IMR-90 (cell line): ENCODE measurements around the gene CIITA. TPM values are rescaled to one million over a fixed set of nuclear protein-coding genes. Genes with fewer than 3 reads are reported as not detected.

Experiments
- ATAC-seq: fragments of 200-7000 bp; cut with Tn5 transposase; 2 replicates; pipeline ENCODE4 v1.9.1; 2020; ENCODE audit warnings: low read depth, mild to moderate bottlenecking, moderate library complexity
- Bru-seq: library from RNA; stranded (reverse); fragments of 400-500 nt; gene quantifications from one replicate; lab custom pipeline; 2021; lab: Mats Ljungman, UMichigan
- BruChase-seq, 2 experiments: library from RNA; stranded (reverse); fragments of 400-500 nt; gene quantifications; one replicate each; lab custom pipeline; 2021; lab: Mats Ljungman, UMichigan
- BruUV-seq: library from RNA; stranded (reverse); fragments of 400-500 nt; replicated peaks from 2 replicates; lab custom pipeline; 2021; lab: Mats Ljungman, UMichigan
- CTCF ChIA-PET: fragments of 300-600 bp; formaldehyde crosslinking; extraction: SDS; loops from one replicate; lab custom pipeline; 2021; ENCODE audit warnings: antibody characterized with exemption; lab: Yijun Ruan, JAX
- POLR2A ChIA-PET: fragments of 300-600 bp; sonication (Branson Sonifier 250); formaldehyde crosslinking; loops from one replicate; lab custom pipeline; 2022; ENCODE audit warnings: antibody characterized with exemption; ENCODE audit not compliant: unreplicated experiment; lab: Charles Lee
- DNase-seq: peaks from one replicate; pipeline ENCODE4 v3.0.0; 2013
- H2AFZ ChIP-seq: replicated peaks from 2 replicates; pipeline ENCODE3; 2013; ENCODE audit warnings: low read length, mild to moderate bottlenecking; ENCODE audit not compliant: poor library complexity
- H2AK5ac ChIP-seq: 2 replicates; pipeline ENCODE4 v1.6.1; 2013; ENCODE audit warnings: low read depth, low read length, inconsistent platforms
- H2AK9ac ChIP-seq: replicated peaks from 2 replicates; pipeline ENCODE3; 2013; ENCODE audit warnings: mild to moderate bottlenecking, low read depth, low read length, moderate library complexity; ENCODE audit not compliant: poor library complexity
- H2BK120ac ChIP-seq: 2 replicates; pipeline ENCODE4 v1.6.1; 2013; ENCODE audit warnings: low read depth, low read length, inconsistent platforms
- H2BK15ac ChIP-seq: 3 replicates; pipeline ENCODE4 v1.6.1; 2013; ENCODE audit warnings: low read depth, low read length, inconsistent platforms
- H2BK20ac ChIP-seq: 2 replicates; pipeline ENCODE4 v1.6.1; 2013; ENCODE audit warnings: low read depth, mild to moderate bottlenecking, inconsistent platforms, low read length, moderate library complexity
- H2BK5ac ChIP-seq: 2 replicates; pipeline ENCODE4 v1.6.1; 2013; ENCODE audit warnings: mild to moderate bottlenecking, low read depth, low read length, inconsistent platforms; ENCODE audit not compliant: poor library complexity, severe bottlenecking
- H3K14ac ChIP-seq: replicated peaks from 2 replicates; pipeline ENCODE4 v1.6.1; 2013; ENCODE audit warnings: low read depth, low read length, inconsistent platforms
- H3K18ac ChIP-seq: 2 replicates; pipeline ENCODE4 v1.6.1; 2013; ENCODE audit warnings: low read depth, low read length, control low read depth
- H3K23ac ChIP-seq: 2 replicates; pipeline ENCODE4 v1.6.1; 2013; ENCODE audit warnings: low read depth, low read length, inconsistent platforms
- H3K27ac ChIP-seq: 2 replicates; pipeline ENCODE4 v1.5.1; 2013; ENCODE audit warnings: mild to moderate bottlenecking, control low read depth, low read length; ENCODE audit not compliant: insufficient read depth
- H3K27me3 ChIP-seq: 2 replicates; pipeline ENCODE4 v1.6.1; 2013; ENCODE audit warnings: low read length; ENCODE audit not compliant: control insufficient read depth, insufficient read depth
- H3K36me3 ChIP-seq: 2 replicates; pipeline ENCODE4 v1.6.1; 2013; ENCODE audit warnings: low read length, mixed read lengths; ENCODE audit not compliant: control insufficient read depth, insufficient read depth
- H3K4ac ChIP-seq: 2 replicates; pipeline ENCODE4 v1.6.1; 2013; ENCODE audit warnings: low read depth, low read length, inconsistent platforms
- H3K4me1 ChIP-seq: 2 replicates; pipeline ENCODE4 v1.6.1; 2013; ENCODE audit warnings: low read length, mixed read lengths; ENCODE audit not compliant: control insufficient read depth, insufficient read depth
- H3K4me2 ChIP-seq: 2 replicates; pipeline ENCODE4 v1.6.1; 2013; ENCODE audit warnings: low read depth, mild to moderate bottlenecking, control low read depth, low read length, moderate library complexity
- H3K4me3 ChIP-seq: 2 replicates; pipeline ENCODE4 v1.5.1; 2013; ENCODE audit warnings: low read depth, mild to moderate bottlenecking, control low read depth, low read length, moderate library complexity; ENCODE audit not compliant: insufficient read depth
- H3K56ac ChIP-seq: 2 replicates; pipeline ENCODE4 v1.6.1; 2013; ENCODE audit warnings: low read length, inconsistent platforms; ENCODE audit not compliant: insufficient read depth; ENCODE audit errors: extremely low read depth
- H3K79me1 ChIP-seq, 2 experiments: 2 replicates each; pipeline ENCODE4 v1.6.1; 2013; ENCODE audit warnings: low read length in 2 of 2, inconsistent platforms in 1 of 2, low read depth in 1 of 2
- H3K9ac ChIP-seq: 2 replicates; pipeline ENCODE4 v1.6.1; 2013; ENCODE audit warnings: low read depth, low read length, control low read depth
- H3K9me1 ChIP-seq: 2 replicates; pipeline ENCODE4 v1.6.1; 2013; ENCODE audit warnings: low read length, inconsistent platforms; ENCODE audit not compliant: insufficient read depth
- H3K9me3 ChIP-seq: 2 replicates; pipeline ENCODE4 v1.6.1; 2013; ENCODE audit warnings: low read length; ENCODE audit not compliant: control insufficient read depth, insufficient read depth
- H4K20me1 ChIP-seq: 2 replicates; pipeline ENCODE4 v1.6.1; 2013; ENCODE audit warnings: low read length, inconsistent platforms; ENCODE audit not compliant: insufficient read depth
- H4K5ac ChIP-seq: 2 replicates; pipeline ENCODE4 v1.6.1; 2013; ENCODE audit warnings: mild to moderate bottlenecking, low read depth, low read length, control low read depth
- H4K8ac ChIP-seq, 2 experiments: 2 replicates each; pipeline ENCODE4 v1.6.1; 2013; ENCODE audit warnings: low read depth in 2 of 2, low read length in 2 of 2, control low read depth in 1 of 2, inconsistent platforms in 1 of 2
- H4K91ac ChIP-seq: 2 replicates; pipeline ENCODE4 v1.6.1; 2013; ENCODE audit warnings: low read depth, low read length, inconsistent platforms; ENCODE audit not compliant: insufficient read depth
- BHLHE40 ChIP-seq: fragments of 150-350 bp; IDR thresholded peaks from 2 replicates; pipeline ENCODE4 v1.6.1; 2016; ENCODE audit warnings: mild to moderate bottlenecking, low read depth, low read length
- whole genome bisulfite sequencing, 2 experiments: methylation state at CpG; one replicate each; pipeline versions ENCODE4 v1.1.5 to v1.1.7; 2013; ENCODE audit warnings: missing lambda C conversion rate in 2 of 2; ENCODE audit not compliant: insufficient read length in 1 of 2; ENCODE audit errors: extremely low coverage in 2 of 2; 5-methylcytosine and 5-hydroxymethylcytosine counted together
- dilution Hi-C: fragments of 300-500 bp; cut with HindIII; formaldehyde crosslinking; loops from one replicate; pipeline ENCODE4 v1.14.3; 2018; ENCODE audit warnings: low sequenced_read_pairs; ENCODE audit not compliant: unreplicated experiment
- in situ Hi-C: fragments of 300-500 bp; cut with MboI; formaldehyde crosslinking; loops from 3 replicates; pipeline ENCODE4 v1.14.3; 2019; ENCODE audit warnings: low sequenced_read_pairs, inconsistent platforms, mixed read lengths
- intact Hi-C: fragments of 100-400 bp; cut with micrococcal nuclease; formaldehyde crosslinking; loops from 2 replicates; pipeline ENCODE4 v1.10.0; 2022
- long read RNA-seq: library from polyadenylated mRNA; unstranded; transcript quantifications from one replicate; pipeline ENCODE4 v2.0.0, GENCODE V29; 2021; ENCODE audit not compliant: unreplicated experiment
- polyA plus RNA-seq, 3 experiments: library from polyadenylated mRNA; depleted of rRNA; stranded (reverse); fragments of >200 nt; gene quantifications; 2 replicates each; pipeline ENCODE4 v1.2.3, GENCODE V29; 2012; ENCODE audit warnings: low replicate concordance in 1 of 3
- total RNA-seq: library from RNA; depleted of rRNA; stranded (reverse); fragments of >200 nt; gene quantifications from 2 replicates; pipeline ENCODE4 v1.2.3, GENCODE V29; 2012; rRNA removed

Gene CIITA
- total RNA-seq (not detected in 2 replicates), polyA plus RNA-seq (2012; rRNA removed) (0.04 and 0.10 TPM in 2 replicates), Bru-seq, nascent RNA (not detected), BruChase-seq, experiment 1, labeled RNA remaining after a 6-hour chase (percentile 8 among the genes with signal in this experiment), BruChase-seq, experiment 2, labeled RNA remaining after a 2-hour chase (percentile 3 among the genes with signal in this experiment)
- polyA plus RNA-seq (2012; cell fraction: cytosol; rRNA removed), result 0.03 and 0.11 TPM in 2 replicates
- 0.29 and 0.36 TPM in 2 replicates for polyA plus RNA-seq (2012; cell fraction: nucleus; rRNA removed; ENCODE audit: low replicate concordance)
- long read RNA-seq, result 0 reads

- H3K4me2 ChIP-seq, result no peak within 1 kb of the TSS
These were observed at the start of gene CIITA for GRCh38 chr16:10876799-10877341. CIITA (plus strand) TSS chr16:10877202; CDS start chr16:10877331, 129 bp downstream.

More at GRCh38 chr16:10876799-10877341, at the start of gene CIITA:
- dilution Hi-C loops (no loop called here), intact Hi-C loops (no loop called here), in situ Hi-C loops (no loop called here)
- ChIA-PET CTCF (no interaction called here), POLR2A (no interaction called here)
- Histone ChIP-seq H3K4me1 (no peaks in the 10 kb centered on the region), H3K14ac (no peak within 1 kb of the TSS), H3K18ac (no peak within 1 kb of the TSS), H3K9me1 (no peaks in the 10 kb centered on the region), H4K8ac (no peak within 1 kb of the TSS), H3K9me3 (no peaks in the 10 kb centered on the region), H4K91ac (no peak within 1 kb of the TSS), H4K5ac (no peak within 1 kb of the TSS), H3K79me1 (no peaks in the 10 kb centered on the region), H2AK5ac (no peak within 1 kb of the TSS), H3K4ac (no peak within 1 kb of the TSS), H3K27me3 (peaks cover 44% of the 10 kb centered on the region), H2AFZ (no peak within 1 kb of the TSS), H3K56ac (no peak within 1 kb of the TSS), H3K4me3 (no peak within 1 kb of the TSS), H2BK120ac (no peak within 1 kb of the TSS), H3K36me3 (no peaks in the 10 kb centered on the region), H2BK15ac (no peak within 1 kb of the TSS), H3K27ac (no peak within 1 kb of the TSS), H3K23ac (no peak within 1 kb of the TSS), H2BK20ac (no peak within 1 kb of the TSS), H3K9ac (no peak within 1 kb of the TSS), H2BK5ac (no peak within 1 kb of the TSS), H2AK9ac (no peak within 1 kb of the TSS), H4K20me1 (no peaks in the 10 kb centered on the region)
- TF ChIP-seq BHLHE40, result no peak
- 33% methylated on average over 3 of the region's 9 CpGs; no CpG with 5 or more reads in 1 of the 2 experiments for WGBS, 2 experiments
- no TSS peak for BruUV-seq
- ATAC-seq (peak; percentile 33; the same call in 1 of the 2 replicates), DNase-seq (peak; percentile 86)
